Measurements from ENCODE around the gene MYH11.

DNA sequence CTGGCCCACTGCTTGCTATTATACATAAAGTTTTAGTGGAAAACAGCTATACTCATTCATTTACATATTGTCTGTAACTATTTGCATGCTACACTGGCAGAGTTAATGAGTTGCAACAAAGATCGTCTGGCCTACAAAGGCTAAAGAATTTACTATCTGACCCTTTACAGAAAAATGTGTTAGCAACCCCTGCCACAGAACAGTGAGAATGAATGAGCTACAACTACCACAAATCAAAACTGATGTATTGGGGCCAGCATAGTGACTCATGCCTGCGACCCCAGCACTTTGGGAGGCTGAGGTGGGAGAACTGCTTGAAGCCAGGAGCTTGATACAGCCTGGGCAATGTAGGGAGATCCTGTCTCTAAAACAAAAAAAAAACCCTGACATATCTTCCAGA is 92.7 kb downstream of the MYH11 start:
- no peak for TF ChIP-seq POLR2A (IDR thresholded peaks at IDR 0.05)
- TF ChIP-seq CTCF (IDR thresholded peaks at IDR 0.05): no peak

Measured in esophagus squamous epithelium (tissue), 4 donors.